TTC549 (cell line): ENCODE measurements around the gene PLAGL2.
"Not testable (repeated sequence)": the region's sequence is repeated elsewhere in the genome, so short reads cannot be mapped to it uniquely, and the experiment has no call there.

Source experiments
- FAIRE-seq: peaks from 2 replicates; lab custom pipeline; 2012; peaks lifted over from hg19 to GRCh38; lab: Jason Lieb, UNC

PLAGL2 gene

GRCh38 chr20:32203356-32204204, 4.0 kb downstream of the PLAGL2 start:
- FAIRE-seq, result no peak

- FAIRE-seq, result no peak
These were observed 5.6 kb downstream of the PLAGL2 start for GRCh38 chr20:32201977-32202363.

GRCh38 chr20:32201296-32201976, 6.1 kb downstream of the PLAGL2 start:
- FAIRE-seq, result no peak

- no peak for FAIRE-seq
These were observed 8.5 kb downstream of the PLAGL2 start for GRCh38 chr20:32199006-32199405.

GRCh38 chr20:32197136-32197535, 10.4 kb downstream of the PLAGL2 start:
- FAIRE-seq, result not testable (repeated sequence)

GRCh38 chr20:32196613-32197012, 10.9 kb downstream of the PLAGL2 start:
- not testable (repeated sequence) for FAIRE-seq

GRCh38 chr20:32195581-32195980, 12.0 kb downstream of the PLAGL2 start:
- FAIRE-seq, result no peak

- no peak for FAIRE-seq
These were observed 13.5 kb downstream of the PLAGL2 start for GRCh38 chr20:32193996-32194395.

GRCh38 chr20:32193336-32193735, 14.2 kb downstream of the PLAGL2 start:
- FAIRE-seq, result not testable (repeated sequence)

GRCh38 chr20:32192698-32193097, 14.8 kb downstream of the PLAGL2 start:
- no peak for FAIRE-seq

GRCh38 chr20:32191873-32192272, 15.7 kb downstream of the PLAGL2 start:
- no peak for FAIRE-seq

GRCh38 chr20:32191422-32191821, 16.1 kb downstream of the PLAGL2 start:
- no peak for FAIRE-seq

- no peak for FAIRE-seq
These were observed 16.7 kb downstream of the PLAGL2 start for GRCh38 chr20:32190616-32191415.

- no peak for FAIRE-seq
These were observed 17.6 kb downstream of the PLAGL2 start for GRCh38 chr20:32189691-32190615.

- FAIRE-seq, result no peak
These were observed 18.5 kb downstream of the PLAGL2 start for GRCh38 chr20:32189123-32189410.

- no peak for FAIRE-seq
These were observed 19.0 kb downstream of the PLAGL2 start for GRCh38 chr20:32188376-32189122.

- no peak for FAIRE-seq
These were observed 21.0 kb downstream of the PLAGL2 start for GRCh38 chr20:32186506-32186905.

GRCh38 chr20:32184961-32185603, 22.5 kb downstream of the PLAGL2 start:
- FAIRE-seq, result no peak

GRCh38 chr20:32183947-32184635, 23.5 kb downstream of the PLAGL2 start:
- no peak for FAIRE-seq

- no peak for FAIRE-seq
These were observed 25.9 kb downstream of the PLAGL2 start for GRCh38 chr20:32181606-32182005.
